ENCODE data around the gene RP9. TPM values are rescaled to one million over a fixed set of nuclear protein-coding genes. Genes with fewer than 3 reads are reported as not detected.

RP9 gene, protein sequence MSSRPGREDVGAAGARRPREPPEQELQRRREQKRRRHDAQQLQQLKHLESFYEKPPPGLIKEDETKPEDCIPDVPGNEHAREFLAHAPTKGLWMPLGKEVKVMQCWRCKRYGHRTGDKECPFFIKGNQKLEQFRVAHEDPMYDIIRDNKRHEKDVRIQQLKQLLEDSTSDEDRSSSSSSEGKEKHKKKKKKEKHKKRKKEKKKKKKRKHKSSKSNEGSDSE
- total RNA-seq (15.5 TPM), polyA plus RNA-seq (17.8 TPM)
- long read RNA-seq, donor 1, partial matches to known transcripts: 0 of 1 reads
- long read RNA-seq, donor 1, other reads (novel, unspliced or antisense): 0 of 1 reads
- long read RNA-seq, donor 2: 0 reads
- long read RNA-seq, donor 3, transcript RP9-201 (6 exons, 1,121 nt): major isoform, 17 of 17 reads
- long read RNA-seq, donor 3, partial matches to known transcripts: 0 of 17 reads
- long read RNA-seq, donor 3, other reads (novel, unspliced or antisense): 0 of 17 reads
- long read RNA-seq, donor 4, transcript RP9-201 (6 exons, 1,121 nt): major isoform, 10 of 10 reads
- long read RNA-seq, donor 4, partial matches to known transcripts: 0 of 10 reads
- long read RNA-seq, donor 4, other reads (novel, unspliced or antisense): 0 of 10 reads
- long read RNA-seq, donor 5, transcript RP9-201 (6 exons, 1,121 nt): major isoform, 16 of 18 reads
- long read RNA-seq, donor 5, partial matches to known transcripts: 0 of 18 reads
- long read RNA-seq, donor 5, other reads (novel, unspliced or antisense): 0 of 18 reads
- long read RNA-seq, donor 6, transcript RP9-201 (6 exons, 1,121 nt): major isoform, 14 of 14 reads
- long read RNA-seq, donor 6, partial matches to known transcripts: 0 of 14 reads
- long read RNA-seq, donor 6, other reads (novel, unspliced or antisense): 0 of 14 reads
- long read RNA-seq, donor 7, transcript RP9-201 (6 exons, 1,121 nt): major isoform, 11 of 11 reads
- long read RNA-seq, donor 7, partial matches to known transcripts: 0 of 11 reads
- long read RNA-seq, donor 7, other reads (novel, unspliced or antisense): 0 of 11 reads
- long read RNA-seq, donor 8, transcript RP9-201 (6 exons, 1,121 nt): major isoform, 6 of 6 reads
- long read RNA-seq, donor 8, partial matches to known transcripts: 0 of 6 reads
- long read RNA-seq, donor 8, other reads (novel, unspliced or antisense): 0 of 6 reads
- long read RNA-seq, donor 9, transcript RP9-201 (6 exons, 1,121 nt): major isoform, 9 of 9 reads
- long read RNA-seq, donor 9, partial matches to known transcripts: 0 of 9 reads
- long read RNA-seq, donor 9, other reads (novel, unspliced or antisense): 0 of 9 reads
- long read RNA-seq, donor 10, transcript RP9-201 (6 exons, 1,121 nt): major isoform, 16 of 16 reads
- long read RNA-seq, donor 10, partial matches to known transcripts: 0 of 16 reads
- long read RNA-seq, donor 10, other reads (novel, unspliced or antisense): 0 of 16 reads

GRCh38 chr7:33109005-33109757 is at the start of gene RP9:
Gene RP9, minus strand, starts transcription at chr7:33109404. Its CDS starts 32 bp downstream, at chr7:33109372.
- peak in 8 of 9 donors; percentile 38 to 87 (median 71) for DNase-seq (ENCODE audit: low read depth in 6 of 9, low spot score in 9 of 9)
- WGBS: under 1% methylated on average over 100 of the region's 100 CpGs
- Histone ChIP-seq H3K4me1 (ENCODE audit: control insufficient read depth in 2 of 2, insufficient read depth in 2 of 2, low read length in 2 of 2) (peaks cover 13 to 22% of the 10 kb centered on the region in 2 donors), H3K36me3 (ENCODE audit: control insufficient read depth in 2 of 2, insufficient read depth in 2 of 2, low read length in 1 of 2) (no peaks in the 10 kb centered on the region), H3K9me3 (ENCODE audit: control insufficient read depth in 2 of 2, insufficient read depth in 1 of 2, low read length in 1 of 2) (no peaks in the 10 kb centered on the region), H3K27me3 (ENCODE audit: control insufficient read depth in 2 of 2, insufficient read depth in 1 of 2, low read length in 1 of 2) (peaks cover 3 to 19% of the 10 kb centered on the region in 2 donors), H3K27ac (ENCODE audit: low read depth in 1 of 2, low read length in 1 of 2) (peak within 1 kb of the TSS; percentile 58 to 74), H3K4me3 (ENCODE audit: low read length in 2 of 2) (peak within 1 kb of the TSS; percentile 74 to 94)

DNA sequence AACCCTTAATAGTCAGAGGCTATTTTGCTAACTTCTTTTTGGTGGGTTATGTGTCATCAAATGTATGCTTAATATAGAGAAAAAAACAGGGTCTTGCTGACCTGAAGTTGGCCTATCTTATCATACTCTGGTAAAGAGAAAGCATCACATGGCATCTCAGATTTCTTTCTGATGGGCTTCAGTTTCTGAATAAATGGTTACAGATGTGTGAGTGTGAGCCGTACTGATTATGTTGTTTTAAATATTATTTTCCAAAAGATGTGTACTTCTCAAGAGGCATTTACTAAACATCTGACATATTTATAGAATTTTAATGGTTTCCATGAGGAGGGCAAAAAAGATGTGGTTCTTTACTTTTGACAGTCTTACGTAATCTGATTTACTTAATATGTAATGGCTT is 48.6 kb upstream of the RP9 start:
- Histone ChIP-seq H3K27ac (ENCODE audit: low read depth in 1 of 2, low read length in 1 of 2) (peak overlapping the region in 1 of 2 donors; percentile 28), H3K36me3 (ENCODE audit: control insufficient read depth in 2 of 2, insufficient read depth in 2 of 2, low read length in 1 of 2) (no peaks in the 10 kb centered on the region), H3K27me3 (ENCODE audit: control insufficient read depth in 2 of 2, insufficient read depth in 1 of 2, low read length in 1 of 2) (no peaks in the 10 kb centered on the region), H3K9me3 (ENCODE audit: control insufficient read depth in 2 of 2, insufficient read depth in 1 of 2, low read length in 1 of 2) (no peaks in the 10 kb centered on the region), H3K4me1 (ENCODE audit: control insufficient read depth in 2 of 2, insufficient read depth in 2 of 2, low read length in 2 of 2) (no peaks in the 10 kb centered on the region), H3K4me3 (ENCODE audit: low read length in 2 of 2) (no peak overlapping the region)
- DNase-seq (ENCODE audit: low read depth in 6 of 9, low spot score in 9 of 9): no peak
- 49% methylated on average over 2 of the region's 2 CpGs for WGBS

- 66% methylated on average over 1 of the region's 1 CpG for WGBS
- Histone ChIP-seq H3K36me3 (ENCODE audit: control insufficient read depth in 2 of 2, insufficient read depth in 2 of 2, low read length in 1 of 2) (no peaks in the 10 kb centered on the region), H3K27ac (ENCODE audit: low read depth in 1 of 2, low read length in 1 of 2) (peak overlapping the region in 1 of 2 donors; percentile 28), H3K4me3 (ENCODE audit: low read length in 2 of 2) (no peak overlapping the region), H3K27me3 (ENCODE audit: control insufficient read depth in 2 of 2, insufficient read depth in 1 of 2, low read length in 1 of 2) (no peaks in the 10 kb centered on the region), H3K4me1 (ENCODE audit: control insufficient read depth in 2 of 2, insufficient read depth in 2 of 2, low read length in 2 of 2) (no peaks in the 10 kb centered on the region), H3K9me3 (ENCODE audit: control insufficient read depth in 2 of 2, insufficient read depth in 1 of 2, low read length in 1 of 2) (no peaks in the 10 kb centered on the region)
- DNase-seq (ENCODE audit: low read depth in 6 of 9, low spot score in 9 of 9): no peak
These were observed 48.1 kb upstream of the RP9 start for GRCh38 chr7:33157311-33157710.

- no peak overlapping the region for H3K4me3 ChIP-seq (ENCODE audit: low read length in 2 of 2)
- no peaks in the 10 kb centered on the region for H3K4me1 ChIP-seq (ENCODE audit: control insufficient read depth in 2 of 2, insufficient read depth in 2 of 2, low read length in 2 of 2)
- H3K27ac ChIP-seq (ENCODE audit: low read depth in 1 of 2, low read length in 1 of 2): no peak overlapping the region
- no peaks in the 10 kb centered on the region for H3K36me3 ChIP-seq (ENCODE audit: control insufficient read depth in 2 of 2, insufficient read depth in 2 of 2, low read length in 1 of 2)
- over 99% methylated on average over 2 of the region's 2 CpGs for WGBS
- no peaks in the 10 kb centered on the region for H3K27me3 ChIP-seq (ENCODE audit: control insufficient read depth in 2 of 2, insufficient read depth in 1 of 2, low read length in 1 of 2)
- H3K9me3 ChIP-seq (ENCODE audit: control insufficient read depth in 2 of 2, insufficient read depth in 1 of 2, low read length in 1 of 2): no peaks in the 10 kb centered on the region
- DNase-seq (ENCODE audit: low read depth in 6 of 9, low spot score in 9 of 9): no peak
These were observed 47.2 kb upstream of the RP9 start for GRCh38 chr7:33156441-33156840.

DNA sequence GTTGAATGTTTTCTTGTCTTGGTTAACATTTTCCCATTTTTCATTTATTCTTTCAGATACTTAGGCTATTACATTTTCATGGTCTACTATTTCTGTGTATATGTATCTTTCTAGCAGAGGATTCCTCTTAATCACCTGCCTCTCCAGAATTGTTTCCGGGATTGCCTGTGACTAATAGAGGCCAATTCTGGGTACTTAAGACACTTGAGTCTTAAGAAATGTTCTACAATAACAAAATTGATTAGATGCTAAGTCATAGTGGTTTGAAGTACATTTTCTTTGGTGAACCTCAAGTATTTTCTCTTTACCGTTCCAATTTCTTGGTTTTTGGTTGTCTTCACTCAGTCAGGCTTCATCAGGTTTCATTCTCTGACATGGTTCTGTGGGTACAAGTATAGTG is 46.6 kb upstream of the RP9 start:
- Histone ChIP-seq H3K27me3 (ENCODE audit: control insufficient read depth in 2 of 2, insufficient read depth in 1 of 2, low read length in 1 of 2) (no peaks in the 10 kb centered on the region), H3K27ac (ENCODE audit: low read depth in 1 of 2, low read length in 1 of 2) (no peak overlapping the region), H3K36me3 (ENCODE audit: control insufficient read depth in 2 of 2, insufficient read depth in 2 of 2, low read length in 1 of 2) (no peaks in the 10 kb centered on the region), H3K4me3 (ENCODE audit: low read length in 2 of 2) (no peak overlapping the region), H3K9me3 (ENCODE audit: control insufficient read depth in 2 of 2, insufficient read depth in 1 of 2, low read length in 1 of 2) (no peaks in the 10 kb centered on the region), H3K4me1 (ENCODE audit: control insufficient read depth in 2 of 2, insufficient read depth in 2 of 2, low read length in 2 of 2) (no peaks in the 10 kb centered on the region)
- DNase-seq (ENCODE audit: low read depth in 6 of 9, low spot score in 9 of 9): no peak
- 95% methylated on average over 2 of the region's 2 CpGs for WGBS

GRCh38 chr7:33152087-33152486 is 42.9 kb upstream of the RP9 start:
- Histone ChIP-seq H3K4me3 (ENCODE audit: low read length in 2 of 2) (no peak overlapping the region), H3K27ac (ENCODE audit: low read depth in 1 of 2, low read length in 1 of 2) (no peak overlapping the region), H3K36me3 (ENCODE audit: control insufficient read depth in 2 of 2, insufficient read depth in 2 of 2, low read length in 1 of 2) (no peaks in the 10 kb centered on the region), H3K9me3 (ENCODE audit: control insufficient read depth in 2 of 2, insufficient read depth in 1 of 2, low read length in 1 of 2) (no peaks in the 10 kb centered on the region), H3K4me1 (ENCODE audit: control insufficient read depth in 2 of 2, insufficient read depth in 2 of 2, low read length in 2 of 2) (no peaks in the 10 kb centered on the region), H3K27me3 (ENCODE audit: control insufficient read depth in 2 of 2, insufficient read depth in 1 of 2, low read length in 1 of 2) (no peaks in the 10 kb centered on the region)
- no peak for DNase-seq (ENCODE audit: low read depth in 6 of 9, low spot score in 9 of 9)
- WGBS: 89% methylated on average over 3 of the region's 3 CpGs

DNA sequence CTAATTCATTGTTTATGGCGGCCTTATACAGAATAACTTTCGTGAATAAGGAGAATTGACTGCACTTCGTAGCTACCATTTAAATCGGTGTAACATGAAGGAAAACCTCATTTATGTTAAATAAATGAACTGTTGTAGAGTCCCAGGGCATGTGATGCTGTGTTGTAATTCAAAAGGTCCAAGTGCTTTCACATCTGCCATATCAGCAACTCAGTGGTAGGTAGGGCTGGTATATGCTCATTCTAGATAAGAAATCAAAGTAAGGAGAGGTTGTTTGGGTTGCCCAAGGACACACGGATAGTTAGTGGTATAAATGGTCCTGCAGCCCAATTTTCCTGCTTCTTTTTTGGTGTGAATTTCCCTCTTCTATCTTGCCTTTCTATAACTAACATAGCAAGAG is 36.0 kb upstream of the RP9 start:
- Histone ChIP-seq H3K27me3 (ENCODE audit: control insufficient read depth in 2 of 2, insufficient read depth in 1 of 2, low read length in 1 of 2) (no peaks in the 10 kb centered on the region), H3K9me3 (ENCODE audit: control insufficient read depth in 2 of 2, insufficient read depth in 1 of 2, low read length in 1 of 2) (no peaks in the 10 kb centered on the region), H3K36me3 (ENCODE audit: control insufficient read depth in 2 of 2, insufficient read depth in 2 of 2, low read length in 1 of 2) (no peaks in the 10 kb centered on the region), H3K4me1 (ENCODE audit: control insufficient read depth in 2 of 2, insufficient read depth in 2 of 2, low read length in 2 of 2) (no peaks in the 10 kb centered on the region), H3K27ac (ENCODE audit: low read depth in 1 of 2, low read length in 1 of 2) (no peak overlapping the region), H3K4me3 (ENCODE audit: low read length in 2 of 2) (no peak overlapping the region)
- no peak for DNase-seq (ENCODE audit: low read depth in 6 of 9, low spot score in 9 of 9)
- WGBS: 96% methylated on average over 5 of the region's 5 CpGs

GRCh38 chr7:33143996-33144718 is 35.0 kb upstream of the RP9 start:
- 95% methylated on average over 4 of the region's 4 CpGs for WGBS
- no peak overlapping the region for H3K27ac ChIP-seq (ENCODE audit: low read depth in 1 of 2, low read length in 1 of 2)
- no peaks in the 10 kb centered on the region for H3K27me3 ChIP-seq (ENCODE audit: control insufficient read depth in 2 of 2, insufficient read depth in 1 of 2, low read length in 1 of 2)
- H3K4me3 ChIP-seq (ENCODE audit: low read length in 2 of 2): no peak overlapping the region
- H3K9me3 ChIP-seq (ENCODE audit: control insufficient read depth in 2 of 2, insufficient read depth in 1 of 2, low read length in 1 of 2): no peaks in the 10 kb centered on the region
- H3K4me1 ChIP-seq (ENCODE audit: control insufficient read depth in 2 of 2, insufficient read depth in 2 of 2, low read length in 2 of 2): no peaks in the 10 kb centered on the region
- H3K36me3 ChIP-seq (ENCODE audit: control insufficient read depth in 2 of 2, insufficient read depth in 2 of 2, low read length in 1 of 2): no peaks in the 10 kb centered on the region
- DNase-seq (ENCODE audit: low read depth in 6 of 9, low spot score in 9 of 9): no peak

Data from thymus (tissue), 14 donors.